ENCODE results near the gene RPL14.

The RPL14 gene

DNA sequence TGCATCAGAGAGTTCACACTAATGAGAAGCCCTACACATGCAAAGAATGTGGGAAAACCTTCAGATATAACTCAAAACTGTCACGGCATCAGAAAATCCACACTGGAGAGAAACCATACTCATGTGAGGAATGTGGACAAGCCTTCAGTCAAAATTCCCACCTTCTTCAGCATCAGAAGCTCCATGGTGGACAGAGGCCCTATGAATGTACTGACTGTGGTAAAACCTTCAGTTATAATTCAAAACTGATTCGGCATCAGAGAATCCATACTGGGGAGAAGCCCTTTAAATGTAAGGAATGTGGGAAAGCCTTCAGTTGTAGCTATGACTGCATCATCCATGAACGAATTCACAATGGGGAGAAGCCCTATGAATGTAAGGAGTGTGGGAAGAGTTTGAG lies 30.0 kb downstream of the RPL14 start:
- Mint-ChIP-seq H3K4me3 (no peak overlapping the region), H3K36me3 (peaks cover 40% of the 10 kb centered on the region), H3K4me1 (peaks cover 10% of the 10 kb centered on the region), H3K27ac (no peak overlapping the region), H3K9me3 (peaks cover 17% of the 10 kb centered on the region), H3K27me3 (no peaks in the 10 kb centered on the region)

DNA sequence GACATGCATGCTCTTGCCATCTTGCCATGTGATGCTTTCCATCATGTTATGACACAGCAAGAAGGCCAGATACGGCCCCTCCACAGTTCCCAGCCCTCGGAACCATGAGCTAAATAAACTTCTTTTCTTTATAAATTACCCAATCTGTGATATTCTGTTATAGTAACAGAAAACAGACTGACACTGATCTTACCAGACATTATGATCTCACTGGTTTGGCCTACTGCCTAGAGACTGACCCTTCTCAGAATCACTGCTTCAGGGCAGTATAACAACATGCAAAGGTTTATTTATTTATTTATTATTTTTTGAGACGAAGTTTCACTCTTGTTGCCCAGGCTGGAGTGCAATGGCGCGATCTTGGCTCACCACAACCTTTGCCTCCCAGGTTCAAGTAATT lies 33.8 kb downstream of the RPL14 start:
- H3K9me3 Mint-ChIP-seq = peaks cover 17% of the 10 kb centered on the region
- no peak overlapping the region for H3K27ac Mint-ChIP-seq
- no peaks in the 10 kb centered on the region for H3K4me1 Mint-ChIP-seq
- H3K36me3 Mint-ChIP-seq = peaks cover 29% of the 10 kb centered on the region
- no peak overlapping the region for H3K4me3 Mint-ChIP-seq
- no peaks in the 10 kb centered on the region for H3K27me3 Mint-ChIP-seq

DNA sequence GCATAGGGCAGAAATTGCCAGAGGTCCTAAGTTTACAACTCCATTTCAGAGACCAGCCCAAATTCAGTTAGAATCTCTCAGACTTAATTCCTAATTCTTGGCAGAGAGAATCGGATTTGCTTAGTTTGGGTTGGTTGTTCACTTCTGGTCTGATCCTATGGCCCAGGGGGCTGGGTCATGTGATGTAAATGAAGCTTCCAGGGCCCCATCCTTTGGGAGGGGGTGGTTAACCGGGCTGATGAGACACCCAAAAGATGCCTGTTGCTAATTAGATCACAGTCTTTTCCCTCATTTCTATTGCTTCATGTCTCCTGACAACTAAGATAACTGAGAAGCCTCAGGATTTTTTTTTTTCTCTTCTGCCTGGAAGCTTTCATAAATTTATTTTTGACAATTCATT lies 37.6 kb downstream of the RPL14 start:
- Mint-ChIP-seq H3K27me3 (no peaks in the 10 kb centered on the region), H3K4me1 (no peaks in the 10 kb centered on the region), H3K9me3 (no peaks in the 10 kb centered on the region), H3K36me3 (peaks cover 6% of the 10 kb centered on the region), H3K4me3 (no peak overlapping the region), H3K27ac (no peak overlapping the region)

DNA sequence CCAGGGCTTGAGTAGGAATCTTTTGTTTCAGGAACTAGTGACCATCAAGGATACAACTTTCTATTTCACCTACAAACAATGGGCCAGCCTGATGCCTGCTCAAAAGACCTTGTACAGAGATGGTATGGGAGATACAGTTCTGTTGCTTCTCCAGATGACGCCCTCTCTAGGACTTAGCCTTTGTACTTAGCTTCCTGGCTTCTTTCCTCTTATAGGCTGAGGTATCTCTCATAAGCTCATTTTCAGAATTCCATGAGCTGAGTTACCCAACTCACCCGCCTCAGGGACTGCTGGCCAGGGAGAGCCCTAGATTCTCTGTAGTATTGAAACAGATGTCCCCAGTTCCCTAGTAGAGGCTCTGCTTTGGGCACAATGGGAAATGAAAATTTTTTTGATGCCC lies 40.1 kb downstream of the RPL14 start:
- no peaks in the 10 kb centered on the region for H3K27me3 Mint-ChIP-seq
- H3K4me1 Mint-ChIP-seq = no peaks in the 10 kb centered on the region
- peaks cover 3% of the 10 kb centered on the region for H3K36me3 Mint-ChIP-seq
- no peak overlapping the region for H3K27ac Mint-ChIP-seq
- H3K4me3 Mint-ChIP-seq = no peak overlapping the region
- H3K9me3 Mint-ChIP-seq = no peaks in the 10 kb centered on the region

DNA sequence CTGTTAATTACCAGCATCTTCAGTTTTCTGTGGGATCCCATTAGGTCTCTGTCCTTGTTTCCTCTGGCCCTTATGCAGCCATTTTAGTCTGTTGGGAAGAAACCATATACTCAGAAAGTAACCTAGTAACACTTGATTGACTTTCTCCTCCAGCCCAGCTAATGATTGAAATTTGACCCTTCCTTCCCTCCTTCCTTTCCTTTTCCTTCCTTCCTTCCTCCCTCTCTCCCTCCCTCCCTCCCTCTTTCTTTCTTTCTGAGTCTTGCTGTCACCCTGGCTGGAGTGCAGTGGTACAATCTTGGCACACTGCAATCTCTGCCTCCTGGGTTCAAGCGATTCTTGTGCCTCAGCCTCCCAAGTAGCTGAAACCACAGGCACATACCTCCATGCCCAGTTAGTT lies 42.8 kb downstream of the RPL14 start:
- Mint-ChIP-seq H3K27me3 (no peaks in the 10 kb centered on the region), H3K27ac (no peak overlapping the region), H3K36me3 (peaks cover 3% of the 10 kb centered on the region), H3K4me3 (no peak overlapping the region), H3K9me3 (no peaks in the 10 kb centered on the region), H3K4me1 (peaks cover 8% of the 10 kb centered on the region)

DNA sequence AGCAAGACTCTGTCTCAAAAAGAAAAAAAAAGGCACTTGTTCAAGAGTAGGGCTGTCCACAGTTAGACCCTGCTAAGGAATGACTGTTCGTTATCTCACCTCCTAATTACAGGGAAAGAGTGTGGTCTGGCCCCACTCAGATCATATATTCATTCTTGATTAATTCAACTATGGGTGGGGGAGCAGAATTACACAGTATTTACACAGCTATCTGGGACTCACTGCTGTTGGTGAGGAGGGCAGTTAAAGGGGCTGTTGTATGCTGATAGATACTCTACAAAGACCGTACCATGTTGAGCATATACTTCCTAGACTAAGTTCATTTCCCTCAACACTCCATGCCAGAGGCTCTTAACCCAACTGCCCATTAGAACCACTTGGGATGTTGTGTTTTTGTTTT lies 44.9 kb downstream of the RPL14 start:
- Mint-ChIP-seq H3K36me3 (peaks cover 3% of the 10 kb centered on the region), H3K27ac (no peak overlapping the region), H3K27me3 (no peaks in the 10 kb centered on the region), H3K4me3 (no peak overlapping the region), H3K4me1 (peaks cover 19% of the 10 kb centered on the region), H3K9me3 (no peaks in the 10 kb centered on the region)

DNA sequence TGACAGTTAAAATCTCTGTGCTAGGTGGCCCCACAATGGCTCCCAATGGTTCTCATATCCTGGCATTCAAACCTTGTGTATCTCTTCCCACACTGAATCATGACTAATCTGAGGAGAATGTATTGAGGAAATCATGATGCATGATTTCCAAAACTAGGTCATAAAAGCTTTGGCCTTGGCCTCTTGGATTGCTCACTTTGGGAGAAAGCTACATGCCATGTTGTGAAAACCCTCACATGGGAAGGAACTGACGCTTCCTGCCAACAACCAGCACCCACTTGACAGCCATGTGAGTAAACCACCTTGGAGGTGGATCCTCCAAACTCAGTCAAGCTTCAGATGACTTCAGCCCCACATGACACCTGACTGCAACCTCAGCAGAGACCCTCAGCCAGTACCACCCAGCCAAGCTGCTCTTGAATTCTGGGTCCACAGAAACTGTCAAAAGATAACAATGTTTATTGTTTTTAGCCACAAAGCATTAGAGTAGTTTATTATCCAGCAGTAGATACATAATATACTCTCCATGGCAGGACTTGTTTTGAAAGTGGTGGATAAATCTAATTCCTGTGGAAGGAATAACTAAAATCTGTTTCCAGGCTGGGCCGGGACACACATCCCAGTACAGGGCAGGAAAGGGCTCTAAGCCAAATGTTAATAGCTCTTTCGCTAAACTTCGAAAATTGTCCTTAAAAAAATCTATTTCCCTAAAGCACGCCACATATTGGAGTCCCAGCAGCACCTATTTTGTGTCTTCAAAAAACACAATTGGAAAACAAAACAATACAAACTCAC lies 47.7 kb downstream of the RPL14 start:
- H3K4me1 Mint-ChIP-seq = peaks cover 19% of the 10 kb centered on the region
- no peaks in the 10 kb centered on the region for H3K27me3 Mint-ChIP-seq
- no peaks in the 10 kb centered on the region for H3K9me3 Mint-ChIP-seq
- peak overlapping the region; percentile 88 for H3K4me3 Mint-ChIP-seq
- H3K36me3 Mint-ChIP-seq = peaks cover 1% of the 10 kb centered on the region
- no peak overlapping the region for H3K27ac Mint-ChIP-seq

DNA sequence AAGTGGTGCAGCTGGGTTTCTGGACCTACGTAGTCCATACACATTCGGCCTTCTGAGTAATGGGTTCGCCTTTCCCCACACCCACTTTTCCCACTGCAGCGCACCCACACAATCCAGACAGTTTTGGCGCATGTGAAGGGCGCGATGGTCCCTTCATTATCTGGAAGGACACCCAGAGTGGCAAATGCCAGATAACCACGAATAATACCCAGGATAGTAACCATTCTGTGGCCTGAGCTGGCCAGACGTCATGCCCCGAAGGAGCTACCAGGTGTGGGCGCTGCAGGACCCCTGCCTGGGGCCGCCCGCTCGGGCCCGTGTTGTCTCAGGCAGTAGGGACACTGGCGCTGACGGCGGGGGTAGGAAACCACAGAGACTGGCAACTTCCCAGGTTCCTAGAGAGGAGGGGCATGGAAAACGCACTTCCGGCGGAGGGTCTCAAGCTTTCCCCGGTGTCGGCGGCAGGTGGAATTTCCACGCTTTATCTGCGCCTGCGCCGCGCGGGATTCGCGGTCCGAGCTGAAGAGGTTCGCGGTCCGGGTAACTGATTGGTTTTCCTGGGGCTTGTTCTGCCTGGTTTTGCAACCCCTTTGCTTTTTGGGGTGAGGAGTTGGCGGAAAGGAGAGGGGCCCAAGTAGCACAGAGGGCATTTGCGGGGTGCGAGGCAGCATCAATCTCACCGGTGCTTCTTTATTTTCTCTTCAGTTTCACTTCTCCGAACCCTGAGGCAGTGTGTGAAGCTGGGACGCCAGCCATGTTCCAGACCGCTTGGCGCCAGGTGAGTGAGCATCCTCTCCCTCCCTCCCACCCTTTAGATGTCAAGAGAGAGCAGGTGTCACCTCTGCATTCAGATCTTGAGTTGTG lies 48.7 kb downstream of the RPL14 start, which contains the start of gene ZNF620:
TSS of gene ZNF620 (plus strand) at position 441 of the 864 bp plus-strand sequence. CDS start at position 755, 314 bp downstream.
- no peaks in the 10 kb centered on the region for H3K27me3 Mint-ChIP-seq
- peak within 1 kb of the TSS; percentile 88 for H3K4me3 Mint-ChIP-seq
- no peaks in the 10 kb centered on the region for H3K9me3 Mint-ChIP-seq
- peak within 1 kb of the TSS; percentile 24 for H3K27ac Mint-ChIP-seq
- H3K36me3 Mint-ChIP-seq = peaks cover 5% of the 10 kb centered on the region
- H3K4me1 Mint-ChIP-seq = peaks cover 19% of the 10 kb centered on the region

DNA sequence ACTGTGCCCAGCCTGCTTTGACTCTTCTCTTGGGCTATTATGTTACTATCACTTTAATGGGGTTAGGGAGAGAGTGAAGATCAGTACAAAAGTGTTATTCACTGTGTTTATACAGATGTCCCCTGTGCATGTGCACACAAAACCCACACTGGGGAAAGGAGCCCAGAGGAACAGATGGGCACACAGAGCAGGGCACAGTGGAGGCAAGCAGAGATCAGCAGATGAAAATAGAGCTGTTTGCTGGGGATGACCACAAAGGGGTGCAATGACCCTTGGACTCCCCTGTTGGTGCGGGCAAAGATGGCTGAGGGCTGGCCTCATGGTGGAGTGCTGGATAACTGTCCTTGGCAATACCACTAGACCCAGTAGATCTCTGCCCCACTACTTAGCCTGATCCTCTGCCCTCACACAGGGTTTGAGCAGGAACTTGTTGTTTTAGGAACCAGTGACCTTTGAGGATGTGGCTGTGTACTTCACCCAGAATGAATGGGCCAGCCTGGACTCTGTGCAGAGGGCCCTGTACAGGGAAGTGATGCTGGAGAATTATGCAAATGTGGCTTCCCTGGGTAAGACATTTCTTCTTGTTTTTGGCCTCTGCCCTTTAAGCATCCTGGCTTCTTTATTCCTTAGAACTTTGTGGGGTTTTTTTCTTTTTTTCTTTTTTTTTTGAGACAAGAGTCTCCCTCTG lies 54.0 kb downstream of the RPL14 start:
- H3K4me3 Mint-ChIP-seq = no peak overlapping the region
- no peaks in the 10 kb centered on the region for H3K9me3 Mint-ChIP-seq
- H3K36me3 Mint-ChIP-seq = peaks cover 12% of the 10 kb centered on the region
- H3K27ac Mint-ChIP-seq = no peak overlapping the region
- no peaks in the 10 kb centered on the region for H3K27me3 Mint-ChIP-seq
- H3K4me1 Mint-ChIP-seq = peaks cover 8% of the 10 kb centered on the region

DNA sequence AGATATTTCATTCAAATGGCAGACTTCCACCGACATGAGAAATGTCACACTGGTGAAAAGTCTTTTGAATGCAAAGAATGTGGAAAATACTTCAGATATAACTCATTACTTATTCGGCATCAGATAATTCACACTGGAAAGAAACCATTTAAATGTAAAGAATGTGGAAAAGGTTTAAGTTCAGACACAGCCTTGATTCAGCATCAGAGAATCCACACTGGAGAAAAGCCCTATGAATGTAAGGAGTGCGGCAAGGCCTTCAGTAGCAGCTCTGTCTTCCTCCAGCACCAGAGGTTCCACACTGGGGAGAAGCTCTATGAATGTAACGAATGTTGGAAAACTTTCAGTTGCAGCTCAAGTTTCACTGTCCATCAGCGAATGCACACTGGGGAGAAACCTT lies 59.1 kb downstream of the RPL14 start:
- no peak overlapping the region for H3K27ac Mint-ChIP-seq
- H3K27me3 Mint-ChIP-seq = no peaks in the 10 kb centered on the region
- H3K36me3 Mint-ChIP-seq = peaks cover 5% of the 10 kb centered on the region
- H3K4me1 Mint-ChIP-seq = no peaks in the 10 kb centered on the region
- H3K4me3 Mint-ChIP-seq = no peak overlapping the region
- no peaks in the 10 kb centered on the region for H3K9me3 Mint-ChIP-seq

DNA sequence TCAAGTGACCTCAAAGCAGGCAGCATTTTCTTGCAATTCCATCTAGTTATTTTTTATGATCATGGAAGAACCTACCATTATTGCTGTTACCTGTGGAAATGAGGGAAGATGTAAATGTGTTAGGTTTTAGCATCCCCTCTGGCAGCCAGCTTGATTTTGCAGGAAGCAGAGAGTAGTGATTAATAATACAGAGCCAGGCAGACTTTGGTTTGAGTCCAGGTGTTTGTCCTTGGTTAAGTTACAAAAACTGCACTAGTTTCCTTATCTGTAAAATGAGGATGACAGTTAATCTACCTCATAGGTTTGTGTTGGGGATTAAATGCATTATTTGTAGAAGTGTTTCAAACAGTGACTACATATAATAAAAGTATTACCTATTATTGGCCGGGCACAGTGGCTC lies 60.9 kb downstream of the RPL14 start:
- no peak overlapping the region for H3K27ac Mint-ChIP-seq
- peaks cover 5% of the 10 kb centered on the region for H3K36me3 Mint-ChIP-seq
- no peaks in the 10 kb centered on the region for H3K4me1 Mint-ChIP-seq
- H3K4me3 Mint-ChIP-seq = no peak overlapping the region
- no peaks in the 10 kb centered on the region for H3K27me3 Mint-ChIP-seq
- no peaks in the 10 kb centered on the region for H3K9me3 Mint-ChIP-seq

Measured in activated naive CD4-positive, alpha-beta T cell treated with anti-CD3 and anti-CD28 coated beads, Interleukin-2, amount 50 U/mL, for 24 hours (primary cell).